Keratinocyte (primary cell): ENCODE measurements around the gene SHCBP1L. TPM values are rescaled to one million over a fixed set of nuclear protein-coding genes. Genes with fewer than 3 reads are reported as not detected.

Experiments
- DNase-seq: peaks from one replicate; pipeline ENCODE4 v3.0.0-alpha.2; 2011; ENCODE audit warnings: low read depth, missing footprints, low spot score
- FAIRE-seq: peaks from 2 replicates; lab custom pipeline; 2011; peaks lifted over from hg19 to GRCh38; lab: Jason Lieb, UNC
- H2AFZ ChIP-seq: 2 replicates; pipeline ENCODE4 v1.6.0; 2012; ENCODE audit warnings: low read length, control low read depth, inconsistent platforms; ENCODE audit not compliant: control insufficient read depth
- H3K27ac ChIP-seq: 2 replicates; pipeline ENCODE4 v1.5.1; 2011; ENCODE audit warnings: low read length; ENCODE audit not compliant: control insufficient read depth, insufficient read depth
- H3K27me3 ChIP-seq: 3 replicates; pipeline ENCODE4 v1.6.0; 2011; ENCODE audit warnings: low read length; ENCODE audit not compliant: control insufficient read depth, insufficient read depth; ENCODE audit errors: extremely low read depth
- H3K36me3 ChIP-seq, 2 experiments: 2 replicates in 1 of 2; 3 replicates in 1 of 2; pipeline ENCODE4 v1.5.1; 2011; ENCODE audit warnings: low read length in 2 of 2, mild to moderate bottlenecking in 1 of 2; ENCODE audit not compliant: control insufficient read depth in 2 of 2, insufficient read depth in 2 of 2; ENCODE audit errors: extremely low read depth in 1 of 2
- H3K4me1 ChIP-seq: 3 replicates; pipeline ENCODE4 v1.5.1; 2011; ENCODE audit warnings: low read length; ENCODE audit not compliant: control insufficient read depth, insufficient read depth; ENCODE audit errors: extremely low read depth
- H3K4me2 ChIP-seq: 3 replicates; pipeline ENCODE4 v1.6.0; 2011; ENCODE audit warnings: low read depth, low read length; ENCODE audit not compliant: control insufficient read depth, insufficient read depth; ENCODE audit errors: extremely low read depth
- H3K4me3 ChIP-seq, 3 experiments: fragments of 200-600 bp in 1 of 3; sonication (generic) in 1 of 3; 2 replicates in 2 of 3; 3 replicates in 1 of 3; pipeline ENCODE4 v1.5.1; 2011 to 2016; ENCODE audit warnings: low read length in 3 of 3, mild to moderate bottlenecking in 3 of 3, control low read depth in 2 of 3, inconsistent platforms in 1 of 3, low read depth in 1 of 3, mixed read lengths in 1 of 3, mixed run types in 1 of 3, moderate library complexity in 1 of 3; ENCODE audit not compliant: control insufficient read depth in 2 of 3, insufficient read depth in 2 of 3; ENCODE audit errors: extremely low read depth in 1 of 3
- H3K79me2 ChIP-seq: 2 replicates; pipeline ENCODE4 v1.6.0; 2012; ENCODE audit warnings: low read length; ENCODE audit not compliant: control insufficient read depth, insufficient read depth
- H3K9ac ChIP-seq: 3 replicates; pipeline ENCODE4 v1.6.0; 2011; ENCODE audit warnings: low read length; ENCODE audit not compliant: control insufficient read depth, insufficient read depth; ENCODE audit errors: extremely low read depth
- H3K9me1 ChIP-seq: 3 replicates; pipeline ENCODE4 v1.6.0; 2011; ENCODE audit warnings: low read length; ENCODE audit not compliant: control insufficient read depth, insufficient read depth; ENCODE audit errors: extremely low read depth
- H3K9me3 ChIP-seq: 2 replicates; pipeline ENCODE4 v1.5.1; 2012; ENCODE audit warnings: low read depth, low read length; ENCODE audit not compliant: control insufficient read depth
- H4K20me1 ChIP-seq: 3 replicates; pipeline ENCODE4 v1.6.0; 2011; ENCODE audit warnings: low read length; ENCODE audit not compliant: control insufficient read depth, insufficient read depth; ENCODE audit errors: extremely low read depth
- CTCF ChIP-seq, 3 experiments: IDR thresholded peaks in 1 of 3; conservative IDR thresholded peaks in 1 of 3; optimal IDR thresholded peaks in 1 of 3; 2 replicates in 2 of 3; 3 replicates in 1 of 3; pipeline versions ENCODE3 to v1.5.1; 2011; ENCODE audit warnings: low read length in 3 of 3, mild to moderate bottlenecking in 3 of 3, moderate library complexity in 2 of 3, control low read depth in 1 of 3, inconsistent platforms in 1 of 3; ENCODE audit not compliant: insufficient read depth in 2 of 3; ENCODE audit errors: extremely low read depth in 1 of 3
- EZH2 ChIP-seq: IDR thresholded peaks from one replicate; pipeline ENCODE4 v1.6.1; 2012; ENCODE audit warnings: inconsistent platforms, mild to moderate bottlenecking, low read length, moderate library complexity
- dilution Hi-C: fragments of 300-500 bp; cut with MboI; formaldehyde crosslinking; loops from one replicate; pipeline ENCODE4 v1.7.0; 2020; ENCODE audit warnings: low sequenced_read_pairs; ENCODE audit not compliant: extremely low pct_ligation_motif_present
- polyA plus RNA-seq, 5 experiments: library from polyadenylated mRNA; depleted of rRNA in 3 of 5; stranded (reverse) in 3 of 5; stranded (forward) in 1 of 5; unstranded in 1 of 5; fragments of >200 nt; gene quantifications; 1 replicate in 1 of 5; 2 replicates in 3 of 5; 3 replicates in 1 of 5; pipeline versions ENCODE4 v1.2.1 to v1.2.3, GENCODE V29; 2011 to 2012; ENCODE audit warnings: missing spikeins in 2 of 5, low read depth in 1 of 5, low replicate concordance in 1 of 5

Gene SHCBP1L
- polyA plus RNA-seq, 1 donor (not counting 4 experiments of a cell fraction or from before 2014, with no cell fraction given): not detected

DNA sequence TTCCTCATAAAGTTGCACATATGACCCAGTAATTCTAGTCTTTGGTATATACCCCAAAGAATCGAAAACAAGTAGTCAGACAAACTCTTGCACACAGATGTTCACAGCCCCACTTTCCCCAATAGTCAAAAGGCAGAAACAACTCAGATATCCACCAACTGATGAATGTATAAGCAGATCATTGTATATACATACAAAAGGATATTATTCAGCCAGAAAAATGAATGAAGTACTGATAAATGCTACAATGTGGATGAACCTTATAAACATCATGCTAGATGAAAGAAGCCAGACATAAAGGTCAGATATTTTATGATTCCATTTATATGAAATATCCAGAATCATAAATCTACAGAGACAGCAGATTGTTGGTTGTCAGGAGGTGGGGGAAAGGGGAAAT, 27.3 kb downstream of the SHCBP1L start:
- Histone ChIP-seq H3K9me3 (no peaks in the 10 kb centered on the region), H3K27ac (no peak overlapping the region), H3K79me2 (no peaks in the 10 kb centered on the region), H3K27me3 (peaks cover 13% of the 10 kb centered on the region), H3K36me3 (no peaks in the 10 kb centered on the region), H3K9me1 (no peaks in the 10 kb centered on the region), H3K4me1 (no peaks in the 10 kb centered on the region), H3K4me2 (no peak overlapping the region), H2AFZ (no peak overlapping the region), H3K4me3 (no peak overlapping the region), H4K20me1 (no peaks in the 10 kb centered on the region), H3K9ac (no peak overlapping the region)
- dilution Hi-C loops: no loop called here
- TF ChIP-seq EZH2 (no peak), CTCF (optimal IDR thresholded peaks at IDR 0.05 in 1 of 3, IDR thresholded peaks at IDR 0.05 in 1 of 3, conservative IDR thresholded peaks at IDR 0.05 in 1 of 3; ENCODE audit: extremely low read depth in 1 of 3, insufficient read depth in 2 of 3, low read length in 3 of 3) (no peak)
- FAIRE-seq: no peak
- DNase-seq: no peak

DNA sequence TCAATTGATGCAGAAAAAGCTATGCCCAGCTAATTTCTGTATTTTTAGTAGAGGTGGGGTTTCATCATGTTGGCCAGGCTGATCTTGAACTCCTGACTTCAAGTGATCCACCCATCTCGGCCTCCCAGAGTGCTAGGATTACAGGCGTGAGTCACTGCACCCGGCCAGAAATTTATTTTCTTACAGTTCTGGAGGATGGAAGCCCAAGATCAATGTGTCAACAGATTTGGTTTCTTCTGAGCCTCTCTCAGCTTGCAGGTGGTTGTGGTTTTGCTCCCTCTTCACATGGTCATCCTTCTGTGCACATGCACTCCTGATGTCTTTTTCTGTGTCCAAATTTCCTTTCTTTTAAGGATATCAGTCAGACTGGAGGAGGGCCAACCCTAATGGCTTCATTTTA, 35.6 kb downstream of the SHCBP1L start:
- dilution Hi-C loops: no loop called here
- Histone ChIP-seq H3K9me3 (no peaks in the 10 kb centered on the region), H3K79me2 (no peaks in the 10 kb centered on the region), H4K20me1 (no peaks in the 10 kb centered on the region), H3K27me3 (peaks cover 12% of the 10 kb centered on the region), H3K36me3 (no peaks in the 10 kb centered on the region), H3K27ac (no peak overlapping the region), H3K4me2 (no peak overlapping the region), H2AFZ (no peak overlapping the region), H3K4me3 (no peak overlapping the region), H3K9me1 (no peaks in the 10 kb centered on the region), H3K9ac (no peak overlapping the region), H3K4me1 (no peaks in the 10 kb centered on the region)
- no peak for TF ChIP-seq CTCF (optimal IDR thresholded peaks at IDR 0.05 in 1 of 3, IDR thresholded peaks at IDR 0.05 in 1 of 3, conservative IDR thresholded peaks at IDR 0.05 in 1 of 3; ENCODE audit: extremely low read depth in 1 of 3, insufficient read depth in 2 of 3, low read length in 3 of 3)
- no peak for TF ChIP-seq EZH2
- FAIRE-seq (no peak), DNase-seq (no peak)
